Prostate gland (tissue), 2 donors: ENCODE results near the gene TANGO6. TPM values are rescaled to one million over a fixed set of nuclear protein-coding genes. Genes with fewer than 3 reads are reported as not detected.
"Not testable (repeated sequence)": the region's sequence is repeated elsewhere in the genome, so short reads cannot be mapped to it uniquely, and the experiment has no call there.

Experiments used
- DNase-seq: peaks from one replicate; pipeline ENCODE4 v3.0.0-alpha.2; 2019; ENCODE audit warnings: low spot score
- H3K27ac ChIP-seq, 2 donors: fragments of 200-600 bp; sonication (generic); 2 replicates each; pipeline ENCODE4 v1.5.1; 2017 to 2019
- H3K27me3 ChIP-seq: fragments of 200-600 bp; sonication (generic); replicated peaks from 2 replicates; pipeline ENCODE4 v1.5.1; 2019; ENCODE audit not compliant: insufficient read depth
- H3K36me3 ChIP-seq, 2 donors: fragments of 200-600 bp; sonication (generic); 1 replicate in 1 of 2; 2 replicates in 1 of 2; pipeline versions ENCODE4 v1.5.1 to v1.8.1; 2017 to 2019
- H3K4me1 ChIP-seq: fragments of 200-600 bp; sonication (generic); replicated peaks from 2 replicates; pipeline ENCODE4 v1.5.1; 2019
- H3K4me3 ChIP-seq, 2 donors: fragments of 200-600 bp; sonication (generic); 2 replicates each; pipeline ENCODE4 v1.5.1; 2017 to 2019
- H3K9me3 ChIP-seq: fragments of 200-600 bp; sonication (generic); 2 replicates; pipeline ENCODE4 v1.5.1; 2017
- POLR2A ChIP-seq: fragments of 450-650 bp; IDR thresholded peaks from one replicate; pipeline ENCODE4 v1.6.1; 2016; ENCODE audit warnings: antibody characterized with exemption, mild to moderate bottlenecking
- POLR2AphosphoS5 ChIP-seq: sonication (generic); formaldehyde crosslinking; IDR thresholded peaks from one replicate; pipeline ENCODE4 v1.6.1; 2017; ENCODE audit warnings: antibody characterized with exemption
- WGBS: methylation state at CpG from one replicate; pipeline ENCODE4 v1.1.5; 2018; 5-methylcytosine and 5-hydroxymethylcytosine counted together
- intact Hi-C: fragments of 100-400 bp; cut with DNase I; formaldehyde crosslinking; loops from one replicate; pipeline ENCODE4 v1.14.2; 2022
- total RNA-seq, 2 donors: library from RNA; depleted of rRNA; stranded (reverse); fragments of >200 nt; gene quantifications; one replicate each; pipeline ENCODE4 v1.1.0, GENCODE V29; 2016
- TF ChIP-seq, protein P1 (sequence below), 4 experiments: fragments of 200-600 bp in 2 of 4; fragments of 450-650 bp in 2 of 4; sonication (generic) in 2 of 4; IDR thresholded peaks; 1 replicate in 3 of 4; 2 replicates in 1 of 4; pipeline ENCODE4 v1.5.1; 2016 to 2019; ENCODE audit warnings: antibody characterized with exemption in 4 of 4, mild to moderate bottlenecking in 2 of 4, moderate library complexity in 2 of 4

The TANGO6 gene
- total RNA-seq, 2 donors from 2014 or later, result 13.1 to 28.6 TPM

DNA sequence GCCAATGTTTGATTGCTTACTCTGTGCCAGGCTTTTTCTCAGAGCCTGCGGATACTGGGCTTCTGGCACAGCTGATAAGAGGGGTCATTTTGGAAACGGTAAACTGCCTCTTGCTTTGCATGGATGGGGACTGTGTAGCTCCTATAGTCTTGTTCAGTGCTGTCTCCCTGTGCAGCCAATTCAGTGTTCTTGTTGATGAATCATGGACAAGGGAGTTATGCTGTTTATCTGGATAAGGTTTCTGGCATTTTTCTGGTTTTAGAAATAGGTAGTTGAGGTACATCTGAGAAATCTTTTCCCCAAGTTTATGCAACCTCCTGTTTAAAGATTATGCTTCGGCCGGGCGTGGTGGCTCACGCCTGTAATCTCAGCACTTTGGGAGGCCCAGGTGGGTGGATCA, 16.7 kb upstream of the TANGO6 start:
- H3K36me3 ChIP-seq, result peaks cover 0 to 3% of the 10 kb centered on the region in 2 donors
- 90% methylated on average over 6 of the region's 6 CpGs for WGBS

DNA sequence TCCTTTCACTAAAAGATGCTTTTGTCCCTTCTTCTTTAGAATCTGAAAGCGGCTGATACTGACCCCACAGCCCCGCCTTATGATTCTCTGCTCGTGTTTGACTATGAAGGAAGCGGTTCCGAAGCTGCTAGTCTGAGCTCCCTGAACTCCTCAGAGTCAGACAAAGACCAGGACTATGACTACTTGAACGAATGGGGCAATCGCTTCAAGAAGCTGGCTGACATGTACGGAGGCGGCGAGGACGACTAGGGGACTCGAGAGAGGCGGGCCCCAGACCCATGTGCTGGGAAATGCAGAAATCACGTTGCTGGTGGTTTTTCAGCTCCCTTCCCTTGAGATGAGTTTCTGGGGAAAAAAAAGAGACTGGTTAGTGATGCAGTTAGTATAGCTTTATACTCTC, 10.1 kb upstream of the TANGO6 start:
- TF ChIP-seq, protein P1, sequence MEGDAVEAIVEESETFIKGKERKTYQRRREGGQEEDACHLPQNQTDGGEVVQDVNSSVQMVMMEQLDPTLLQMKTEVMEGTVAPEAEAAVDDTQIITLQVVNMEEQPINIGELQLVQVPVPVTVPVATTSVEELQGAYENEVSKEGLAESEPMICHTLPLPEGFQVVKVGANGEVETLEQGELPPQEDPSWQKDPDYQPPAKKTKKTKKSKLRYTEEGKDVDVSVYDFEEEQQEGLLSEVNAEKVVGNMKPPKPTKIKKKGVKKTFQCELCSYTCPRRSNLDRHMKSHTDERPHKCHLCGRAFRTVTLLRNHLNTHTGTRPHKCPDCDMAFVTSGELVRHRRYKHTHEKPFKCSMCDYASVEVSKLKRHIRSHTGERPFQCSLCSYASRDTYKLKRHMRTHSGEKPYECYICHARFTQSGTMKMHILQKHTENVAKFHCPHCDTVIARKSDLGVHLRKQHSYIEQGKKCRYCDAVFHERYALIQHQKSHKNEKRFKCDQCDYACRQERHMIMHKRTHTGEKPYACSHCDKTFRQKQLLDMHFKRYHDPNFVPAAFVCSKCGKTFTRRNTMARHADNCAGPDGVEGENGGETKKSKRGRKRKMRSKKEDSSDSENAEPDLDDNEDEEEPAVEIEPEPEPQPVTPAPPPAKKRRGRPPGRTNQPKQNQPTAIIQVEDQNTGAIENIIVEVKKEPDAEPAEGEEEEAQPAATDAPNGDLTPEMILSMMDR (IDR thresholded peaks at IDR 0.05), result no peak
- no peak for TF ChIP-seq POLR2AphosphoS5
- TF ChIP-seq POLR2A, result no peak
- 94% methylated on average over 14 of the region's 14 CpGs for WGBS
- Histone ChIP-seq H3K27me3 (no peaks in the 10 kb centered on the region), H3K36me3 (peaks cover 0 to 3% of the 10 kb centered on the region in 2 donors), H3K4me3 (no peak overlapping the region), H3K9me3 (no peaks in the 10 kb centered on the region), H3K4me1 (no peaks in the 10 kb centered on the region), H3K27ac (no peak overlapping the region)
- no peak for DNase-seq
- intact Hi-C loops, result no loop called here

More for the DNA sequence above, 16.7 kb upstream of the TANGO6 start:
- H3K27ac ChIP-seq, result no peak overlapping the region
- TF ChIP-seq POLR2AphosphoS5, result no peak
- TF ChIP-seq POLR2A, result no peak
- TF ChIP-seq, protein P1 (IDR thresholded peaks at IDR 0.05), result no peak
- DNase-seq, result no peak
- no peak overlapping the region for H3K4me3 ChIP-seq
- intact Hi-C loops, result no loop called here
- H3K27me3 ChIP-seq, result no peaks in the 10 kb centered on the region
- no peaks in the 10 kb centered on the region for H3K4me1 ChIP-seq
- H3K9me3 ChIP-seq, result no peaks in the 10 kb centered on the region

DNA sequence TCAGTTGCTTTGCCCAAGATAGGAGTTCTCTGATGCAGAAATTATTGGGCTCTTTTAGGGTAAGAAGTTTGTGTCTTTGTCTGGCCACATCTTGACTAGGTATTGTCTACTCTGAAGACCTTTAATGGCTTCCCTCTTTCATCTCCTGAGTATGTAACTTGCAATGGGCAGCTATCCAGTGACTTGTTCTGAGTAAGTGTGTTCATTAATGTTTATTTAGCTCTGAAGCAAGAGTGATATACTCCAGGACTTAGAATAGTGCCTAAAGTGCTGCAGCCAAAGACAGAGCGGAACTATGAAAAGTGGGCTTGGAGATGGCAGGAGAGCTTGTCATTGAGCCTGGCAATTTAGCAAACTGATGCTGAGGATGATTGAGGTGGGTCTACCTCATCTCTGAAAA, 8.8 kb upstream of the TANGO6 start:
- Histone ChIP-seq H3K9me3 (no peaks in the 10 kb centered on the region), H3K4me3 (no peak overlapping the region), H3K36me3 (peaks cover 0 to 3% of the 10 kb centered on the region in 2 donors), H3K27me3 (no peaks in the 10 kb centered on the region), H3K27ac (no peak overlapping the region), H3K4me1 (no peaks in the 10 kb centered on the region)
- WGBS, result 59% methylated on average over 1 of the region's 1 CpG
- intact Hi-C loops, result no loop called here
- peak; percentile 48 for DNase-seq
- peak; percentile 61 for TF ChIP-seq POLR2AphosphoS5
- TF ChIP-seq, protein P1 (IDR thresholded peaks at IDR 0.05), result no peak
- TF ChIP-seq POLR2A, result no peak

DNA sequence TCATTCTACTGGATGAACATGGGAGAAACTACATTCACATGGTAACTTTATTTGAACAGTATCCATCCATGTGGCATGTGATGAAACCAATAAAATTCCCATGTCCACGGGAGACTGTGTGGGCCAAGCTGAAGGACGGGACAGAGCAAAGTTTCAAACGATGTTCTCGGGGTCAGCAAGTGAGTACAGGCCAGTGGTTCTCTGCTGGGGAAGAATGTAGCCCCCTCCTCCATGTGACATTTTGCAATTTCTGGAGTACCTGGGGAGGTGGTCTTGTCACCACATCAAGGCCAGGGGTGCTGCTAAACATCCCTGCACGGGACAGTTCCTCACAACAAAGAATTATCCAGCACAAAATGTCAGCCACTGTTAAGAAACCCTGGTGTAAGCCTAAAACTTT, 7.4 kb upstream of the TANGO6 start:
- no peak overlapping the region for H3K4me3 ChIP-seq
- no peaks in the 10 kb centered on the region for H3K36me3 ChIP-seq
- TF ChIP-seq POLR2AphosphoS5 (no peak), POLR2A (no peak)
- TF ChIP-seq, protein P1 (IDR thresholded peaks at IDR 0.05), result no peak
- intact Hi-C loops, result no loop called here
- H3K4me1 ChIP-seq, result peaks cover 2% of the 10 kb centered on the region
- H3K27me3 ChIP-seq, result no peaks in the 10 kb centered on the region
- DNase-seq, result no peak
- H3K27ac ChIP-seq, result no peak overlapping the region
- 88% methylated on average over 5 of the region's 5 CpGs for WGBS
- H3K9me3 ChIP-seq, result no peaks in the 10 kb centered on the region

DNA sequence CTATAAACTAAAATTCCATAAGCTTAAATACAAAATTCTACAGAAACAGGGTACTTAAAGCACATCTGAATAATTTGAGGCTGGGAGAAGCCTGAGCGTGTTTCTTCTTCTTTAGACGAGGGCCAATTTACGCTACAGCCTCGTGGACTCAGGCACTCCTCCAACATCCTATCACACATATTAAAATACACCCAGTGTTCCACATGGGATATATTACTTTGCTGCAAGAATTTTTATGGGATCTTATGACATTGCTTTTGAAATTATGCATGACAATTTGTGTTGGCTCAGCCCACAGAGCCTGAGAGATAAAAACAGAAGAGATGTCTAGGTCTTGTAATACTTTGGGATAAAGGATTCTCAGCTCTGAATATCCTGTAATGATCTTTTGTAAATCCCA, 3.5 kb upstream of the TANGO6 start:
- peaks cover 2% of the 10 kb centered on the region for H3K4me1 ChIP-seq
- peak overlapping the region; percentile 33 to 48 for H3K27ac ChIP-seq
- peak; percentile 48 for DNase-seq
- no peaks in the 10 kb centered on the region for H3K36me3 ChIP-seq
- no peak overlapping the region for H3K4me3 ChIP-seq
- no peaks in the 10 kb centered on the region for H3K27me3 ChIP-seq
- no peaks in the 10 kb centered on the region for H3K9me3 ChIP-seq
- 26% methylated on average over 4 of the region's 4 CpGs for WGBS
- TF ChIP-seq, protein P1 (IDR thresholded peaks at IDR 0.05), result no peak
- peak; percentile 87 for TF ChIP-seq POLR2AphosphoS5
- intact Hi-C loops, result loop anchor here (5.0 to 10.0 kb wide), 3 partner anchors 47 to 315 kb away; no protein-coding TSS in a partner anchor

DNA sequence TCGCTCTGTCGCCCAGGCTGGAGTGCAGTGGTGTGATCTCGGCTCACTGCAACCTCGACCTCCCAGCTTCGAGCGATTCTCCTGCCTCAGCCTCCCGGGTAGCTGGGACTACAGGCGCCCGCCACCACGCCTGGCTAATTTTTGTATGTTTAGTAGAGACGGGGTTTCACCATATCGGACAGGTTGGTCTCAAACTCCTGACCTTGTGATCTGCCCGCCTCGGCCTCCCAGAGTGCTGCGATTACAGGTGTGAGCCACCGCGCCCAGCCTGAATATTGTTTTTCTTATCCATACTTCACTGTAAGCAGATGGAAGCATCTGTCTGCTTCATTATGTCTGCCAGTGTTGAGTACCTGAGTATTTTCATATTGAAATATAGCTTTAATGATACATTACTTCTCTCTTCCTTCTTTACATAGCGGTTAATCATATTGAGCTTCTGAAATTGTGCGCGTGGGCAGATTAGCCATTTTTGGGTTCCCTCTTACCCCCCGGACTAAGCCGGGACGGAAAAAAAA, 308 bp upstream of the TANGO6 start:
- intact Hi-C loops, result loop anchor here (5.0 to 10.0 kb wide), 3 partner anchors 44 to 318 kb away; no protein-coding TSS in a partner anchor
- not testable (repeated sequence) for DNase-seq

More for the DNA sequence above, 308 bp upstream of the TANGO6 start:
- not testable (repeated sequence) for H3K4me1 ChIP-seq, H3K36me3 ChIP-seq, H3K9me3 ChIP-seq, H3K27me3 ChIP-seq
- 58% methylated on average over 23 of the region's 23 CpGs for WGBS
- H3K4me3 ChIP-seq, result peak overlapping the region; percentile 69 to 75
- peak overlapping the region; percentile 83 to 84 for H3K27ac ChIP-seq
